GM18511 (cell line): Measurements from ENCODE around the gene PRICKLE2.

Source experiments
- ATAC-seq: cut with Tn5 transposase; IDR thresholded peaks from one replicate; pipeline ENCODE4 v1.9.1; 2021; ENCODE audit warnings: mild to moderate bottlenecking, moderate library complexity; ENCODE audit not compliant: unreplicated experiment

Gene PRICKLE2

DNA sequence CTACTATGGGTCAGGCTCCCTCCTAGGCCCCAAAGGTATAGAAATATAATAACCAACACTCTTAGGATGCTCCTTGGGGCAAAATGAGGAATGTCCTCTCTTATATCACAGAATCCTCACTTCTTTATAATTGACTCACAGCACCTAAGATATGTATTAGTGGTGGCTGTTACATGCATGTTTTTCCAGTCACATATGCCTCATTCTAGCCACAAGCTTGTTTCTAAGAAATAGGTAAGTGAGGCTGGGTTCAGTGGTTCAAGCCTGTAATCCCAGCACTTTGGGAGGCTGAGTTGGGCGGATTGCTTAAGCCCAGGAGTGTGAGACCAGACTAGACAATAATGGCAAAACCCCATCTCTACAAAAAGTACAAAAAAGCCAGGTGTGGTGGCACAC lies 144.0 kb downstream of the PRICKLE2 start:
- no peak for ATAC-seq

DNA sequence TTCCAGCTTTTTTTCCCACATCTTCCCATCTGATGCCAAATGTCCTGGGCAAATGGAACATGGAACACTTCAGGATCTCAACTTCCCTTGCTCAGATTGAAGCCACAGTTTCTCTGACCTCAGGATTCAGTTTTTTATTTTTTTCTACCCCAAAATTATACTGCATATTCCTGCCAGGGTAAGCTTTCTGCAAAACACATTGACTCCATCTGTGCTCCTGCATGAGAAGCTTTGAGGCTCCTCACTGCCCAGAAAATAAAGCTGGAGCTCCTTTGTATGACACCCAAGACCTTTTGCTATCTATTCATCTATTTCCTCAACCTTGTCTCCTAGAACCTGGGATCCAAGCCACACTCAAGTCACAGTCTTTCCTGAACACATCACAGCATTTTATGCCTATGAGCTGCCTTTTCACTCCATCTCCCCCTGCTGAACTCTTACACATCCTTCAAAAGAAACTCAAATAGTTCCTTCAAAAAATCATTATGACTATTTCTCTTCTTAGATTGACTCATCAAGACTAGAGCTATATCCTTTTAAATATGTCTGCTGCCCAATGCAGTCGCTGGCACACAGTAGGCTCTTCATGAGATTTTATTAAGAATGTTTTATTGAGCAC lies 144.5 kb downstream of the PRICKLE2 start:
- no peak for ATAC-seq

DNA sequence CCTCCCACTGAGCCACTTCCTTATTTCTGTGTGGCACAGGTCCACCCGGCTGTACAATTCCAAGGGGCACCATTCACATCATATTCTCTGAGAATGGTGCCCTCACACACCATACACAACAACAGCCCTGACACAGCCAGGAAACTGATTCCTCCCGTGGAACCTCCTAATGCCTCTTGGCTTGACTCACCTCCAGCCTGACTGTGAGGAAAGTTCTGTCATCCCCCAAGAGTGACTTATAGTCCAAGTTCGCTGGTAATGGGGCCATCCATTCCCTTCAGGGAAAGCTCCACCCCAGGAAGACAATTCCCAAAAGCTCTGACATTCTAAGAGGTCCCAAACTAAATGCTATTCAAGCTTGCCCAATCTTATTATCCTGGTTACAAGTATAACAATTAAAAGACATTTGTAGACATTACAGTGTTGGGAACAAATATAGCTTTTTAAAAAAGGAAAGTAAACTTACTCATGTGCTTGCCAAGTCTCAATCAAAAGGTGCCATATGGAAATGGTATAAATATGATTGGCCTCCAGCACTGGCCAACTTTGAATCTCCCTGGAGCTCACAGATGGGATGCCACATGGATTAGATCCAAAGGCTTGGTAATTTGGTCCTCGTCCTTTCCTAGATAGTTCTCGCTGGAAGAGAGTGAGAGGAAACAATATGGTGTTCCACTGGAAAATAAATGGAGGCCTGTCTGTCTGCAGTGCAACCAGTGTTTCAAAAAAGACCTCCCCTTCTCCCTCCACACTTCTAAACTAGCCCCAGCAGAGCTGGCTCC lies 145.7 kb downstream of the PRICKLE2 start:
- no peak for ATAC-seq

DNA sequence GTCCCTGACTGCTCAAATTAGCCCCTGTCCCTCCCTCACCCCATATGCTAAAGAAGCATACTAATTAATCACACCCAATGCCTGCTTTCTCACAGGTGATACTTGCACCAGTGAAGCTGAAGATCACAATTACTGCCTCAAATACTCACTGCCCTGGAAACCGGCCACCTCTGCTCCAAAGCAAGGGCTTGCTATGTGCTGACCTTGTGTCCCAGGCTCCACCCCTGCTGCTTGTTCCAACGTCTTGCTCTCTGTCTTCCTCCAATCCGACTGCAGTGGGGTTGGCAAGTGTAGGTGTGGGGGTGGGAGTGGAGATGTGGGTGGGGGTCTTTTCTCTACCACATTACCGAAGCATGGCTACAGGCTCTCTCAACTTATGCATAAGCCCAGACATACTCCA lies 146.3 kb downstream of the PRICKLE2 start:
- no peak for ATAC-seq

DNA sequence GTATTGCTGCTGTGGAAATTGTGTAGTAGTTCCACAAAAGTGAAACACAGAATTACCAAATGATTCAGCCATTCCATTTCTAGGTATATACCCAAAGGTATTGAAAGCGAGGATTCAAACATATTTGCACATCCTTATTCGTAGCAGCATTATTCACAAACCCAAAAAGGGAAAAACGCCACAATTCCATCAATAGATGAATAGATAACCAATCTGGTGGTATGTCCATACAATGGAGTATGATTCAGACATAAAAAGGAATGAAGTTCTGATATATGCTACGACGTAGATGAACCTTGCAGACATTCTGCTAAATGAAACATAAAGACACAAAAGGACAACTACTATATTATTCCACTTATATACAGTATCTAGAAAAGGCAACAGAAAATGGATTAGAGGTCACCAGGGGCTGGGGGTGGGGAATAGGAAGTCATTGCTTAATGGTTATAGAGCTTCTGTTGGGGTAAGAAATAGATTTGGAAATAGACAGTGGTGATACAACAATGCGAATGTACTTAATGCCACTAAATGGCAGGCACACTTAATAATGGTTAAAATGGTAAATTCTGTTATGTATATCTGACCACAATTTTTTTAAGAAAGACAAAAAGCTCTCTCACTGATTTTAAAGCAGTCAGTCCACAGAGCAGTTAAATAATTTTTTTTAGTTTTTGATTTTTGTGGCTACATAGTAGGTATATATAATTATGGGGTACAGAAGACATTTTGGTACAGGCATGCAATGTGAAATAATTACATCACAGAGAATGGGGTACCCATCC lies 150.2 kb downstream of the PRICKLE2 start:
- ATAC-seq: no peak

DNA sequence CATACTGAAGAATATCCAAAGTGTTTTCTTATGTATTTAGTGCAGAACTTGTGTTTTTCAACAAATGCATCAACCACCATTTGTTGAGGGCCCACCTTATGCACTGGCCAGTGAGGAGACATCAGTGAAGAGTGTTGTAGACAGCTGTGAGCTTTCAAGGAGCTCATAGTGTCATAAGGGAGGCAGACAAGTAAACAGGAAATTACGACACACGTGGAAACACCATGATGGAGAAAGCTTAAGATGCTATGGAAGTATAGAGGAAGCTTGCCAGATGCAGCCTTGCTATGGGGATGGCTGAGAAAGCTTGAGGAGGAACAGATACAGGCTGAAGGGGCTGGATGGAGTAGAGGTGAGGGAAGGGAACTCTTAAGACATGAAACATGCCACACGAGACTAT lies 151.2 kb downstream of the PRICKLE2 start:
- no peak for ATAC-seq

DNA sequence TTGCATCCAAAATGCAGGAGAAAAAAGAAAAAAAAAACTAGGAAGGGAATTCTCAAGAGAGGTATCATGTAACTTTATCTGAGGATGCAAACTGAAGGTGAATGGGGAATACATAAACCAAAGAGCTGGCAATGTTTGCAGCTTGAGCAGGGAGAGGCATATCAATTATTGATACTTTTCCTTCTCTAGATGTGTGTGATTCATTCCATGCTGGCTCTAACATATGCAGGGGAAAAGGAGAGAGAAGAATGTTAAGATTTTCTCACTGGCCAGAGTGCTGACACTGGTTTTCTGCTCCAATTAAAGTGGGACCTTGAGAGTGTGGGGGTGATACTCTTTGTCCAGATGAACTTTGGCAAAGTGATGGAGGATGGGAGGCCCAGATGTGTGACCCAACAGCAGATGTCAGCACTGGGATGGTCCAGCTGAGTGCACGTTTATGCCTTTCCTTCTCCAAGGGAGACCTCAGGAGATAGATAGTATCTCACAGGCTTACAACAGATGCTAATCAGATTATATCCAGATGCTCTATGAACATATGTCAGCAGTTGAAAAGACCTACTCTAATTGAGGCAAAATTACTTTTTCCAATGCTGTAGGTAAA lies 152.0 kb downstream of the PRICKLE2 start:
- no peak for ATAC-seq

DNA sequence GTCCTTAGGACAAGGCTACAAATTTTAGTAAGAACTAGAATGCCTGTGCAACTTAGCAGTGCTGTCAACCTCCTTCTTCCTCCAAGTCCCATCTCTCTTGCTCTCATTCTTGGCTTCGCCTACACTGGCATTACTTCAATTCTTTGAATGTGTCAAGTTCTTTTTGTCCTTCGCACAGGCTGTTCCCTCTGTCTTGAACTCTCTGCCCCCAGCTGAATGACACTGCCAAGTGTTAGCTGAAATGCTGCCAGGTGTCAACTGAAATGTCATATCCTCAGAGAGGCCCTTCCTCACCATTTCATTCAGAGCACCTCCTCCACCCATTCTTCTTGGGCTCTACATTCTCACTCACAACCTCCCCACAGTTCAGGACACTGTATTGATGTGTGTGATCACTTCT lies 153.1 kb downstream of the PRICKLE2 start:
- no peak for ATAC-seq

DNA sequence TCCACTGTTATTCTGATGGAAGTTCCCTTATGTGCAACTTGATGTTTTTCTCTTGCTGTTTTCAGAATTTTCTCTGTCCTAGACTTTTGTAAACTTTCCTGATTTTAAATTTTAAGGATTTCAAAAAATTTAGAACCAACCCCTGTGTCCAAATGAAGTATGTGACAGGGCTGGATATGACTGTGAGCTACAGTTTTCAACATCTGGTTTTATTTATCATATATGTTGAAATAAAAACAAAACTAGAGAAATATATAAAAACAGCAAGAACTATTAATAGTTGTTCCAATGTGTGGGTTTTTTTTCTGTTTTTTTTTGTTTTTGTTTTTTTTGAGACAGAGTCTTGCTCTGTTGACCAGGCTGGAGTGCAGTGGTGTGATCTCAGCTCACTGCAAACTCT lies 154.6 kb downstream of the PRICKLE2 start:
- no peak for ATAC-seq

DNA sequence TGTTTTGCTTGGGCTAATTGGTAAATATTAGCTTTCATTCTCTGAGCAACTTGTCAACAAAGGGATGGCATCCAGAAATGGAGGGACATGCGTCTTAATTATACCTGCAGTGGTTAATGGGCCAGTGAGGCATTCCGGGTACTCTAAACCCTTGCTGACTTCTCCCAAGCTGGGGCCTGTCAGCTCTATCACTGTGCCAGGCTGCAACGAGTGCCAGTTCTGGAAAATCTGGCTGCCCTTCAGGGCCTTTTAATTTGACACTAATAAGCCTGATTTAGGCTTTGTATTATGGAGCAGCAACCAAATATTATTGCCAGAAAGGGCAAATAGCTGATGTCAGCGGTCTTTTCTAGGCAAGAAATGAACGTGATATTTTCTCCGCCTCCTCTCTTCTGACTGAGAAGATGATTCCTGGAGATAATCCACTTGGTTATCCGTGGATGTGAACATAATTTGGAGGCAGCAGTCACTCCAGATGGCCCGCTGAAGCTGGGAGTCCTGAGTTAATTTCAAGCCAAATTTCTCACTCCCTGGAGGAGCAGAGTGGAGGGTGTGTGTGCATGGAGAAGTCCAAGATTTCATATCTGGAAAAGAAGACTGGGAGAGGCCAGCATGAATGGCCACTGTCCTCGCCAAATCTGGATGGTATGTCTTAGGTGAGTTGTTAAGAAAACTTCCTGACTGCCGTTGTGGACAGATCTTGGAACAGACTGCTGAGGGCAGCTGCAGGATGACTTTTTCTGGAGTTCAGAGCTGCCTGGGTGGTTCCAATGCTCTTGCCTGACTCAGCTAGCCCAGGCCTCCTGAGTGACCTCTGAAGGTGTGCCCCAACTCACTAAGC lies 157.5 kb downstream of the PRICKLE2 start:
- ATAC-seq: no peak

DNA sequence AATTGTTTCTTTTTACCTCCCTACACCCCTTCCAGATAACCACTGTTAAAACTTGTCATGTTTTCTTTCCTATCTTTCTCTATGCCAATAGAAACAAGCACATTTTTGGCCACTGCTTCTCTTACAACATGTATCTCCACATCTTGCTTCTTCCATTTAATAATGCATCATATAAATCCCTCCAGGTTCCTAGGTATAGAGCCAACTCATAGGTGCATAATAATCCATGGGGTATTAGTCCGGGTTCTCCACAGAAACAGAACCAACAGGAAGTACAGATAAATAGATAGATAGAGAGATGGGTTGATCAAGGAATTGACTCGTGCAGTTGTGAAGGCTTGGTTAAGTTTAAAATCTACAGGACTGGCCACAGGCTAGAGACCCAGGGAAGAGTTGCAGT lies 160.5 kb downstream of the PRICKLE2 start:
- no peak for ATAC-seq

DNA sequence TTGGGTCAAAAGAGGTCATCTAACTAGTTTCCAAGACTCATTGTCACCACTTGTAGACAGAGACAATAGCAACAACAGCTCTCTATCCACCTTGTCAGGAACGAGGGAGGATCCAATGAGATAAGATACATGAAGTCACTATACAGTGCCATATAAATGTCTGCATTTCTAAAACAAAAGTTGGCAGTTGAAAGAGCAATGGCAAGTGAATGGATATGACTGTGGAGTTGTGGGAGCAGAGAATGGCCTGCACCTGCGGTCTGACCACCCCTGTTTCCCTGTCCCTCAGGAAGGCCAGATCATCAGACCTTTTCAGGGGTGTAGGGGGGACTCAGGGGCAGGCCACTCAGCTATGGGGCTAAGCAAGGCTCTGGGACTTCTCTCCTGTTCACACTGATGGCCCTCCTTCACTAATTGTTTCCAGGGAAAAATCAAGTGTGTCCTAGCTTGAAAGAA lies 161.3 kb downstream of the PRICKLE2 start:
- ATAC-seq: no peak

DNA sequence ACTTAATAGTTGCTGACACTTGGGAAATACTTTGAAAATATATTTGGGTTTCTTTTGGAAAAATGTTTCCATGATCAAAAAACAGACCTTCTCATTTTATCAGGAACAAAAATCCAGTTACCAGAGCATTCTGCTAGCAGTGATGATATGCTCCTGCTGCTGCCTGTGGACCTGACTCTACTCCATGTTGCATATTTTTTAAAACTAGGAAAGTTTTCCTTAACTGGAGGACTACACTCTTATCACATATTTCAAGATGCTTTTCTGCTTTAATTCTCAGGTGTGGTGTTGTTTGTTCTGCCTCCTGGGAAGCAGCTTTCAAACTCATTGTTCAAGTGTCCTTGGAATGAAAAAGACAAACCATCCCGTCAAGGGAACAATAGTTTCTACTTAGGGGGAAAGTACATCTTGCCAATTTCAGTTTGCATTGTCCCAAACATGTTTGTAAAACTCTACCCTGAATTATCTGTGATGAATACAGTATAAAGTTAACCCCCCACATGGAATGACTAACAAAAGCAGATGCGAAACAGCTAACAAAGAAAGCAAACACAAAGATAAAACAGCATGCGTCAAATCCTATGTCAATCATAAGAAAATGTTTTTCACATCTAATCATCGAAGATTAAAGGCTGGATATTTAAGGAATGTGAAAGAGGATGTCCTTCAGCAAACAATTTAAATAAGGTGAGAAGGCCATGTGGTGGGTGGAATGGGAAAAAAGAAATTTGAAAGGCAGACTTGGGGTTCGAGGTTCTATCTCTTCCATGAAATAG lies 161.9 kb downstream of the PRICKLE2 start:
- ATAC-seq: no peak

DNA sequence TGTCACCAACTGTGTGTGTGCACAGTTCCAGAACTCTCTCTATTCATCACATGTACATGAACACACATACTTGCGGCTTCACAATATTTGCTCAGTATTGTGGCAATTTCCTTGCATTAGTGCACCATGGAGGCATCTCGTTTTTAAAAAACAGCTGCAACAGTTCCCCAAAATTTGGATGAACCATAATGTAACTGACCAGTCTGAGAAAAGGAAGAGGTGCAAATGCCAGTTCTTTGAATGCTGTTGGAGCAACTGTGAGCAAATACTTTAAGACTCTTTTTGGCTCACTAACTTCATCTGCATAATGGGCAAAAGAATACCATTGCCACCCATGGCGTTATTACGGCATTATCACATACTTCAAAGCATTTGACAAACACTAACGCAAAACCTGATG lies 163.6 kb downstream of the PRICKLE2 start:
- no peak for ATAC-seq

DNA sequence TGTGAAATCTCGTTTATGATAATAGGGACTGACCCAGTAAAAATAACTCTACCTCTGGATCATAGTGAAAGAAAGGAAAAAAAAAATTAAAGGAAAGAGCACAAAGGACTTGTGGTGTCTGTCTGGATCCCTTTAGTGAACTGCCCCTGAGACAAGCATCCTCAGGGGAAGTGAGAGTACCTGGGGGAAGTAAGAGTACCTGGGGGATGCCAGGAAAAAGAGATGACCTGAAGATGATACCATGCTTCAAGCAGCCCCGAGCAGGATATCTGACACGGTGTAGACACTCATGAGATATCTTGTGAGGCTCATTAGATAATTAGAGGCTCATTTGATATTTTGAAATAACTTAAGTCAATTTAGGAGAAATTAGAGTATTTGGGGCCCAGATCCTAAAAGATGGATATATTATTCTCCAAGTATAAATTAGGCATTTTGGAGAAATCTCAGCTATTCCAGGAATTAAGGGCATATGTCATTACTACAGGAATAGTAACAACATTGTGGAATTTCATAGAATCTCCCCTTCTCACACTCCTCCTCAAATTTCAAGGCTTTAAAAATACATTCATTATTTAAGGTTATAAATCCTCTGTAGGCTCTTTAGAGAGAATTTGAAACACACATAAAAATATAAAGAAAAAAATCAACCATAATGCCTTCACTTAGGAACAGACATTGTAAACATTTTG lies 165.6 kb downstream of the PRICKLE2 start:
- no peak for ATAC-seq

DNA sequence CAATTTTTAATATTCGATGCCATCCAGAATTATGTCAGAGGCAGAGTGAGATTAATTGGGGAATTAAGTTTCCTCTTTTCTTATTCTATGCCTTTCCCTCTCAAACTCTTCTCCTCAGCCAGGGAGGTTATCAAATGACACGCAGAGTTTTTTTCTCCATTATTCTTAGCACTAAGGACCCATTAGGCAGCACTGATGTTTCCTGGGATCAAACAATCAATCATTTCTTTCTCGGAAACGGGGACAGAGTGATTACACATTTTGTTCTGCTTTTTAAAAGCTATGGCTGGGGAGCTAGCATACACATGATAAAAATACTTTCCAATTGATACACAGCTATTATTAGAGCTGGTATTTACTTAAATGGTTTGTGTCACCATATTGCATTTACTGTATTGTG lies 166.7 kb downstream of the PRICKLE2 start:
- ATAC-seq: no peak

DNA sequence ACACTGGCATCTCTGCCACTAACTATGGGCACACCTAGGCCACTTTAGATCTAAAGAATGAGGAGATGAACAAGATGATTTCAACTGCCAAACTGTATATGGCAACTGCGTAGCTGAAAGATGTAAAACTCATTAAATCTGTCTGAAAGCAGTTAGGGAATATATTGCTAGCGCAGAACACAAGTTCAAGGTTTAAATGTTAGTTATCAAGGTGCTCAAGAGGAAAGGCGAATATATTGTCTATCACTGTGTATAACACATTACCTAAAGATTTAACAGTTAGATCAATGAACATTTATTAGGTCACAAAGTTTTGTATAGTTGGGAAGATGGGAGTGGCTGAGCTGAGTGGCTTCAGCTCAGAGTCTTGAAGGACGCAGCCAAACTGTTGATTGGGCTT lies 168.0 kb downstream of the PRICKLE2 start:
- no peak for ATAC-seq

DNA sequence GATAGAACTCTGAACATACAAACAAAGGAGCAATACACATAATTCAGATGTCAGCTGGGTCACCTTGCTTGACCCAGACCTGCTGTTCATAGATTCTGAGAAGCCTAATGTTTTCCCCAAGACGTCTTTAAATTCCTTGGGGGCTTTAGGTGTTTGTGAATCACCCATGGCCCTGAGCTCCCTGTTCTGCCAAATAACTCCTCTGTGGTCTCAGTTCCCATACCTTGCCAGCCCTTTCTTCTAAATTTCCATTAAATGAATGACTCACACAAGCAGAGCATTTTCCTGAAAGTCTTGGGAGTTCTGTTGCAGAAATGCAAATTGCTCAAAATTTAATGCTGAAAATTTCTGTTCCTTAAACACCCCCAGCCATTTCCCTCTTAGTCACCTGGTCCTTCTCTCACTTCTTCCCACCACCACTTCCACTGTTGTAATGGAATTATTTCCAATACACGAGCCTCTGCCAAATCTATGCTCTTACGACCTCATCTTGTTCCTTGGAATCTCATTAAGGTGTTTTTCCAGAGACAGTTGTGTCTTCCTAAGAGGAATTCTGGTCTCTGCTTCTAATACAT lies 168.6 kb downstream of the PRICKLE2 start:
- ATAC-seq: no peak

DNA sequence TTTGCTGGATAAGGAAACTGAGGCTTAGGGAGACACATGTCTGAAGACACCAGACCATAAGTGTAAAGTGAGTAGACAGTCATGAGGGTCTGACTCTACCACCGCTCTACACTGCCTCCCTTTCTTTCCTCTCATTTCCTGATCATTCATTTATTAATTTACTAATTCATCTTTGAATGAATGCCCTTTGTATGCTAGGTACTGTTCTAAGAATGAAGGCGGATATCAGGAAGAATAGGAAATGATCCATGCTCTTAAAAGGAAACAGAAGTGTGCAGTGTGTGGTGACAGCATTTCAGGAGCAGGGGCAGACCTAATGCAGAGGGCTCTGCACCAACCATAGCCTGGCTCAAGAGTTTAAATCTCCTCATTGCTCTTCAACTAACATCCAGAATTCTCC lies 170.2 kb downstream of the PRICKLE2 start:
- no peak for ATAC-seq
